Measurements from ENCODE around the gene KCNK15.
A peak's percentile ranks its signal among the peaks of the same experiment; 100 is the strongest.

Gene KCNK15

GRCh38 chr20:44743916-44744655, 1.6 kb upstream of the KCNK15 start:
- no peak overlapping the region for H3K9ac ChIP-seq (ENCODE audit: low read depth in 1 of 2, low read length in 2 of 2)
- H3K27ac ChIP-seq (ENCODE audit: low read depth, low read length): no peak overlapping the region
- H3K27me3 ChIP-seq (ENCODE audit: control insufficient read depth in 1 of 2, insufficient read depth in 2 of 2, low read length in 2 of 2): peaks cover 0 to 8% of the 10 kb centered on the region in 2 donors
- no peaks in the 10 kb centered on the region for H3K36me3 ChIP-seq (ENCODE audit: control insufficient read depth in 1 of 2, insufficient read depth in 2 of 2, low read length in 2 of 2)
- no peaks in the 10 kb centered on the region for H3K9me3 ChIP-seq (ENCODE audit: control insufficient read depth in 1 of 2, low read length in 2 of 2)
- H3K4me3 ChIP-seq (ENCODE audit: low read depth in 1 of 2, low read length in 2 of 2): no peak overlapping the region
- H3K4me1 ChIP-seq (ENCODE audit: control insufficient read depth in 1 of 2, insufficient read depth in 2 of 2, low read length in 2 of 2): peaks cover 13 to 19% of the 10 kb centered on the region in 2 donors

GRCh38 chr20:44745122-44745597, 505 bp upstream of the KCNK15 start:
- no peaks in the 10 kb centered on the region for H3K36me3 ChIP-seq (ENCODE audit: control insufficient read depth in 1 of 2, insufficient read depth in 2 of 2, low read length in 2 of 2)
- no peaks in the 10 kb centered on the region for H3K9me3 ChIP-seq (ENCODE audit: control insufficient read depth in 1 of 2, low read length in 2 of 2)
- peak overlapping the region in 1 of 2 donors; percentile 11 for H3K9ac ChIP-seq (ENCODE audit: low read depth in 1 of 2, low read length in 2 of 2)
- peaks cover 0 to 8% of the 10 kb centered on the region in 2 donors for H3K27me3 ChIP-seq (ENCODE audit: control insufficient read depth in 1 of 2, insufficient read depth in 2 of 2, low read length in 2 of 2)
- H3K4me1 ChIP-seq (ENCODE audit: control insufficient read depth in 1 of 2, insufficient read depth in 2 of 2, low read length in 2 of 2): peaks cover 13 to 19% of the 10 kb centered on the region in 2 donors
- no peak overlapping the region for H3K27ac ChIP-seq (ENCODE audit: low read depth, low read length)
- H3K4me3 ChIP-seq (ENCODE audit: low read depth in 1 of 2, low read length in 2 of 2): peak overlapping the region in 1 of 2 donors; percentile 61

DNA sequence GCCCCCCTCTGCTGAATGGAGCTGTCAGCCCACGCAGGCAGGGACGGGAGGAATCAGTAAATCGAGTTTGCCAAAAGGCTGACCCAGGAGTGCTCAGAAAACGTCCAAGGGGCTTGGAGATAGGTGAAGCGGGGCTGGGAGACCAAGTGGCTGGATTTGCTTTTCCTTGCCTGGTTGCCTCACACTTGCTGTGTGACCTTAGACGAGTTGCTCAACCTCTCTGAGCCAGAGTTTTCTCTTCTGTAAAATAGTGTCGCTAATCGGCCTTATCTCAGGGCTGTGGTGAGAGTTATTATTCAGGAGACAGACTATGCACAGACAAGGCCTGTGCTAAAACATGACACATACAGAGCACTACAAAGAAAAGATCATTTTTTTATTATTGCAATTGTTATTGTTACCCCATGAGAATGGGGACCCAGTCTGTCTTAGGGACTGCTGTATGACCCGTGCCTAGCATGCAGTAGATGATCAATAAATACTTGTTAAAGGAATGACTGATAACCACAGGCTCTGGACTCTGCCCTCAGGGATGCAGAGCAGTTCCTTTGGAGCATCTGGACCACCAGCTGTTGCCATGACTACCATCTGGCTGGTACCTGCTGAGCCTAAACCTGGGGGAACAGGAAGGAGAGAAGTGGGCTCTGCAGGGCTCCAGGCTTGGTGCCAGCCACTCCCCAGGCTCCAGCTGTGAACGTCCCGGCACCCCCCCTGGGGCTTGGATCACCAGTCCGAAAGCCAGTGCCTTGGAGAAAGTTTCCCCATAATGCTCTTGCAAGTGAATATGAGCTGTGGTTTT, 901 bp downstream of the KCNK15 start:
- Histone ChIP-seq H3K36me3 (ENCODE audit: control insufficient read depth in 1 of 2, insufficient read depth in 2 of 2, low read length in 2 of 2) (no peaks in the 10 kb centered on the region), H3K4me1 (ENCODE audit: control insufficient read depth in 1 of 2, insufficient read depth in 2 of 2, low read length in 2 of 2) (peaks cover 13 to 19% of the 10 kb centered on the region in 2 donors), H3K9ac (ENCODE audit: low read depth in 1 of 2, low read length in 2 of 2) (no peak overlapping the region), H3K27me3 (ENCODE audit: control insufficient read depth in 1 of 2, insufficient read depth in 2 of 2, low read length in 2 of 2) (peaks cover 0 to 17% of the 10 kb centered on the region in 2 donors), H3K27ac (ENCODE audit: low read depth, low read length) (no peak overlapping the region), H3K4me3 (ENCODE audit: low read depth in 1 of 2, low read length in 2 of 2) (peak overlapping the region; percentile 46 to 61), H3K9me3 (ENCODE audit: control insufficient read depth in 1 of 2, low read length in 2 of 2) (no peaks in the 10 kb centered on the region)

GRCh38 chr20:44747166-44748004, 1.7 kb downstream of the KCNK15 start:
- no peak overlapping the region for H3K9ac ChIP-seq (ENCODE audit: low read depth in 1 of 2, low read length in 2 of 2)
- H3K27me3 ChIP-seq (ENCODE audit: control insufficient read depth in 1 of 2, insufficient read depth in 2 of 2, low read length in 2 of 2): peaks cover 0 to 17% of the 10 kb centered on the region in 2 donors
- no peak overlapping the region for H3K4me3 ChIP-seq (ENCODE audit: low read depth in 1 of 2, low read length in 2 of 2)
- no peaks in the 10 kb centered on the region for H3K36me3 ChIP-seq (ENCODE audit: control insufficient read depth in 1 of 2, insufficient read depth in 2 of 2, low read length in 2 of 2)
- H3K9me3 ChIP-seq (ENCODE audit: control insufficient read depth in 1 of 2, low read length in 2 of 2): no peaks in the 10 kb centered on the region
- H3K27ac ChIP-seq (ENCODE audit: low read depth, low read length): no peak overlapping the region
- H3K4me1 ChIP-seq (ENCODE audit: control insufficient read depth in 1 of 2, insufficient read depth in 2 of 2, low read length in 2 of 2): peaks cover 13 to 22% of the 10 kb centered on the region in 2 donors

- H3K36me3 ChIP-seq (ENCODE audit: control insufficient read depth in 1 of 2, insufficient read depth in 2 of 2, low read length in 2 of 2): no peaks in the 10 kb centered on the region
- no peak overlapping the region for H3K27ac ChIP-seq (ENCODE audit: low read depth, low read length)
- H3K27me3 ChIP-seq (ENCODE audit: control insufficient read depth in 1 of 2, insufficient read depth in 2 of 2, low read length in 2 of 2): peaks cover 0 to 17% of the 10 kb centered on the region in 2 donors
- H3K4me1 ChIP-seq (ENCODE audit: control insufficient read depth in 1 of 2, insufficient read depth in 2 of 2, low read length in 2 of 2): peaks cover 13 to 22% of the 10 kb centered on the region in 2 donors
- no peaks in the 10 kb centered on the region for H3K9me3 ChIP-seq (ENCODE audit: control insufficient read depth in 1 of 2, low read length in 2 of 2)
- H3K9ac ChIP-seq (ENCODE audit: low read depth in 1 of 2, low read length in 2 of 2): no peak overlapping the region
- no peak overlapping the region for H3K4me3 ChIP-seq (ENCODE audit: low read depth in 1 of 2, low read length in 2 of 2)
Measured at GRCh38 chr20:44748005-44748370, 2.3 kb downstream of the KCNK15 start.

- Histone ChIP-seq H3K9ac (ENCODE audit: low read depth in 1 of 2, low read length in 2 of 2) (no peak overlapping the region), H3K4me3 (ENCODE audit: low read depth in 1 of 2, low read length in 2 of 2) (no peak overlapping the region), H3K36me3 (ENCODE audit: control insufficient read depth in 1 of 2, insufficient read depth in 2 of 2, low read length in 2 of 2) (no peaks in the 10 kb centered on the region), H3K4me1 (ENCODE audit: control insufficient read depth in 1 of 2, insufficient read depth in 2 of 2, low read length in 2 of 2) (peaks cover 13 to 22% of the 10 kb centered on the region in 2 donors), H3K9me3 (ENCODE audit: control insufficient read depth in 1 of 2, low read length in 2 of 2) (no peaks in the 10 kb centered on the region), H3K27me3 (ENCODE audit: control insufficient read depth in 1 of 2, insufficient read depth in 2 of 2, low read length in 2 of 2) (peaks cover 0 to 17% of the 10 kb centered on the region in 2 donors), H3K27ac (ENCODE audit: low read depth, low read length) (no peak overlapping the region)
Measured at GRCh38 chr20:44750081-44750805, 4.6 kb downstream of the KCNK15 start.

DNA sequence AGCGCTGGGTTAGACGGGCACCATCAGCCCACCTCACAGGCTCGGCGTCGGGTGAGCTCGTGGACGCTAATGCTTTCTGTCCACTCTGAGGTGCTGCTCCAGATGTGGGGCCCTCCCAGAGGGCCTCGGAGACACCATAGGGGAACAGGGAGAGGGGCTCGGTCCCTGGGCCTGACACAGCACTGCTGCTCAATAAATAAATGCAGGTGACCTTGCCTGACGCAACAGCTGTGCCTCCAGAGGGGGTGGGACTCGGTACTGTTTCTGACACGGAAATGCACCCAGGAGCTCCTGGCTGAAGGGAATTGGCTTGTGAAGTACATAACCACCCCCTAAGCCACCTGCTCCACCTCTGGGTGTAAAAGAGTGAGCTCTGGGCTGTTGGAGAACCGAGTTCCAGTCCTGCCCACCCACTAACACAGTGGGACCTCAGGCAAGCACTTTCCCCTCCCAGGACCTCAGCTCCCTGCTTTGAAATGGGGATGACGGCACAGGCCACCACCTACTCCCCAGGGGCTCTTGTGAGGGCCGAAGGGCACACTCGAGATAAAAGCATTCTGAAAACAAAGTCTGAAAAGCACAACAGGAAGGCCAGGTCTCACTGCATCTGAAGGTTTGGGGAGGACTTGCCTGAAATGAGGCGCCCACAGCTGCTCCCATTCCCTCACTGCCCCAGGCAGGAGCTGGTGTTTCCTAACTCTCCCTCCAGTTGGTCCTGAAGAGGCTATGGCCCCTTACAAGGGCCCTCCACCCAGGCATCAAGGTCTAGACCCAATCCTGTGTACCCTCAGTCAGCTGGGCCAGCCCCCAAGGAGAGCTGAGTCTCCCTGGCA, 6.7 kb downstream of the KCNK15 start:
- H3K4me1 ChIP-seq (ENCODE audit: control insufficient read depth in 1 of 2, insufficient read depth in 2 of 2, low read length in 2 of 2): peaks cover 1 to 9% of the 10 kb centered on the region in 2 donors
- no peaks in the 10 kb centered on the region for H3K9me3 ChIP-seq (ENCODE audit: control insufficient read depth in 1 of 2, low read length in 2 of 2)
- no peak overlapping the region for H3K27ac ChIP-seq (ENCODE audit: low read depth, low read length)
- H3K4me3 ChIP-seq (ENCODE audit: low read depth in 1 of 2, low read length in 2 of 2): no peak overlapping the region
- H3K36me3 ChIP-seq (ENCODE audit: control insufficient read depth in 1 of 2, insufficient read depth in 2 of 2, low read length in 2 of 2): no peaks in the 10 kb centered on the region
- peaks cover 0 to 9% of the 10 kb centered on the region in 2 donors for H3K27me3 ChIP-seq (ENCODE audit: control insufficient read depth in 1 of 2, insufficient read depth in 2 of 2, low read length in 2 of 2)
- no peak overlapping the region for H3K9ac ChIP-seq (ENCODE audit: low read depth in 1 of 2, low read length in 2 of 2)

GRCh38 chr20:44754554-44754953, 8.9 kb downstream of the KCNK15 start:
- no peak overlapping the region for H3K9ac ChIP-seq (ENCODE audit: low read depth in 1 of 2, low read length in 2 of 2)
- no peak overlapping the region for H3K4me3 ChIP-seq (ENCODE audit: low read depth in 1 of 2, low read length in 2 of 2)
- H3K9me3 ChIP-seq (ENCODE audit: control insufficient read depth in 1 of 2, low read length in 2 of 2): no peaks in the 10 kb centered on the region
- no peaks in the 10 kb centered on the region for H3K36me3 ChIP-seq (ENCODE audit: control insufficient read depth in 1 of 2, insufficient read depth in 2 of 2, low read length in 2 of 2)
- peaks cover 0 to 9% of the 10 kb centered on the region in 2 donors for H3K27me3 ChIP-seq (ENCODE audit: control insufficient read depth in 1 of 2, insufficient read depth in 2 of 2, low read length in 2 of 2)
- no peak overlapping the region for H3K27ac ChIP-seq (ENCODE audit: low read depth, low read length)
- peaks cover 0 to 3% of the 10 kb centered on the region in 2 donors for H3K4me1 ChIP-seq (ENCODE audit: control insufficient read depth in 1 of 2, insufficient read depth in 2 of 2, low read length in 2 of 2)

Data from duodenal mucosa (tissue), 2 donors.